ENCODE data around the gene CFAP221.
"Not testable (repeated sequence)": the region's sequence is repeated elsewhere in the genome, so short reads cannot be mapped to it uniquely, and the experiment has no call there.

The CFAP221 gene

DNA sequence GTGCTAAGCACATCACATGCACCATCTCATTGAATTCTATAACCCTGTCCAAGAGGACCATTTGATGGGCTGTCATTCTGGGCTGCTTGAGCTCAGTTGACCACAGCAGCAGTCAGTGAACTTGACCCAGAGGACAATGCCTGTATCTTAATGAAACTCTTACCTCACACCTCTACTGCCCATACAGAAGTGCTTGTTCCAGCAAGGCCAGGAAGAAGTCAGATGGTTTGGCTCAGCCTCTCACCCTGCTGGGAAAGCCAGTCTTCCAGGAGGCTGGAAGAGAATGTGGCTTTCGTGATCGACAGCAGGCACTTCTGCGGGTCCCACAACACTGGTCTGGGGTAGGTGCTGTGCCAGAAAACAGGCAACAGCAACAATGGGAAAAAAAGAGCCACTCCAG lies 47.3 kb downstream of the CFAP221 start:
- DNase-seq, result no peak

DNA sequence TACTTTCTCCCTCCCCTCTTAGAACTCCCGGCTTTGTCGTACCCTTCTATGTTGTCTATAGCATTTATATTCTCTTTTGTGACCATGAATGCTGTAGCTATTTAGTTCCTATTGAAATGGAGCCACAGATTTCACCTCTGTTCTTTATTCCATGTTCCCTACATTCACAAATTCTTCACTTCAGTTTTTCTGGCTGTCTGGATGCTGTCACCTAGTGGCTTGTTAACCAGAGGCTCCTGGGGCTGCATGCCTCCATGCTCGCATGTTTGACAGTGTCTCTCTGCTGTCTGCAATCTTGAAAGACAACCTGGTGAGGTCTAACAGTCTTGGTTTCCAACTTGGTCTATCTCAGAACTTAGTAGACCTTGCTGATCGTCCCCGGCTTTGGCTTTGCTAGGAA lies 48.2 kb downstream of the CFAP221 start:
- DNase-seq, result no peak

DNA sequence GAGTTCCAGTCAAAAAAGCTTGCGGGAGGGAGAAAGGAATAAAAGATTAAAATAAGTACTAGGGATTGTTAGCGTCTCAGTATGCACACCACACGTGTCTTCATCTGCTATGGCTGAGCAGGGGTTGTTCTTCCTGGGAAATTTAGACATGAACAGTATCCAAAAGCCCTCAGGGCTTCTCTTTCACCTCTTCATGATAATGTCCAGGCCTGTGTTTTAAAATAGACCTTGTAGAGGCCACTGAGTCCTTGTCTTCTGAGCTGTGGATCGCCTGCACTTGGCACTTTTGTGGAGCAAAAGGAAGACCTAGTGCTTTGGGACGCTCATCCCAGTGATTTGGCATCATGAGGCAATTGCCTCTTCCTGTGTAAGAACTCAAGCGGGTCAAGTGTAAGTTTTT lies 52.4 kb downstream of the CFAP221 start:
- no peak for DNase-seq

DNA sequence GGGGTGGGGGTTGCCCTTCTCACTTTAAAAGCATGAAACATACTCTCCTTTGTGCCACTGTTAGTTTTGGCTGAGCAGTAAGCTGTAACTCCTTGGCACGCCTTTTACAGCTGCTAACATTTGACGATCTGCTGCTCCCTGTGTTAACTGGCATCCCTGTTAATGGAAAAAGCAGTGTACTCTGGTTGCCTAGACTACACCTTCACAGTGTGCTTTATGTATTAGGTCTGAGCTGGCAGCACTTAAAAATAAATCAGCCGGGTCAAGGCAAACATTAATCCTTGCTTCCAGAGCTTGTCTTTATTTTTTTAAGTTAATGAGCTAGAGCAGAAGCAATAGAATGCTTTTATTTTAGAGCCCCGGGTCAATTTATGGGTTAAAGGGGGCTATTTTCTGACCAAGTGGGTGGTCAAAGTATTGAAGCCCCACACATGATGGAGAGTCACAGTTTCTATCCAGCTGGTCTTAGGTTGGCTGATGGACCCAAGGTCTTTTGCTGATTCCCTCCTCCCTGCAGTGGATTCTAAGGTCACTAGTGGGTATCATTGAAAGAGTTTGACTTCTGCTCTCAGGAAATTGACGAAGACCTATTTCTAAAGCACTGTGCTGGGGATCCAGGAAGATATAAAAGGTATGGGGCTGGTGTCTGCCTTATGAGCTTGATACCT lies 54.5 kb downstream of the CFAP221 start:
- no peak for DNase-seq

DNA sequence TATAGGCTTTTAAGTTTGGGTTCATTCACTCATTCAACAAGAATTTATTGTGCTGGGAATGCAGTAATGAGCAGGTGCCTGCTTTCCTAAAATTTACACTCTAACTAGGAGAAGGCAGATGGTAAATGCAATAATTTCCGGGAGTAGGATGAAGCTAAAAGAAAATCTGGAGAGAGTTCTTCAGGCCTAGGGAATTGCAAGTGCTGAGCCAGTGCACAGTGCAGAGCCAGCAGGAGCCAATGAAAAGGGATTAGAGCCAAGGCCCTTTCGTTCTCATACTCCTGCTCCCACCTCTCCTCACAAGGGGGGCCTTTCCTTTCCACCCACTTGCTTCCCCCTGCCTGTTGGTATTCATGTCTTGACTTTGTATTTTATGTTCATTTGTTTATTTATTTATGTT lies 55.1 kb downstream of the CFAP221 start:
- no peak for DNase-seq

DNA sequence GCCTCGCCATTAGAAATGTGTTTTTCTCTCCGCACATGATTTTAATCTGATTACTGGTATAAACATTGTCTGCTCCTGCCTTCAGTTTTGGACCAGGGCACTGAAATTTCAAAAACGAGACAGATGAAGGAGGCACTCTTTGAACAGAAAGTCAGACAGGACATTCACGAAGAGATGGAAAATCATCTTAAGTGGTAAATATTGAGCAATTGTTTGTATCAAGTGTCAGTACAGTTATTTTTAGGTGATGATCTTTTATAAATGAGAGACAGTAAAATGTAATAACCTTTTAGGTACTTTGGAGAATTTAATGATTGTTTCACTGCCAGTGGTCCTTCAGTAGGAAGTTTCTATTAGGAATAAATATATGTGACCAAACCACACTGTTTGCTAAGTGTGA lies 60.8 kb downstream of the CFAP221 start:
- DNase-seq, result no peak

DNA sequence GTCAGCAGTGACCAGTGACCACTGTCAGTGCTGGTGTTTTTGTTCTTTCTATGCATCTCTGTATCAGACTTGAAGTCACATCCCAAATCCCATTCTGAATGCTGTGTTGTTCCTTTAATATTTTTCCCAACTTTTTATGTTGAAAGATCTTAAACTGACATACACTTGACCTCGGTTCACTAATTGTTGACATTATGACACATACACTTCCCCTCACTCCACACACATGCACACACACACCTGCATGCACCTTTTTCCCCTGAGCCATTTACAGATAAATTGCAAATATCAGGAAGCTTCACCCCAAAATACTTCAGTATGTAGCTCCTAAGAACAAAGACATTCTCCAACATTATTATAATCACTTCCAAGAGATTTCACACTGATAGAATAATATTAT lies 62.4 kb downstream of the CFAP221 start:
- no peak for DNase-seq

DNA sequence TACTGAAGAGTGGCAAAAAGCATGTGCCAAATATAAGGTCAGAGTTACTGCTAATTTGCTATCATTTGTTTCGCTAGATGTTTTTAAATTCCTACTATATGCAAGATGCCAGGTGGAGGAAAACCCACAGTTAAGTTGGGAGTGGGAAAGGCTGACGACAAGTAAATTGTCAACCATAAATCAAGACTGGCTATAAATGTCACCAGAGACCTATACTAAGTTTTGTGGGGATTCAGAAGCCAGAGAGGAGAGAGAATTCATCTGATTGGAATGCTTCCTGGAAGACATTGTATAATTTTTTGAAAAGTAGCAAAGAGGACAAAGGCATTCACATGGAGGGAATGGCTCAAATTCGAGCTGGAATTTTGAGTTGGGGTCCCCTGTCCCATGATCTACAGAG lies 64.3 kb downstream of the CFAP221 start:
- no peak for DNase-seq

DNA sequence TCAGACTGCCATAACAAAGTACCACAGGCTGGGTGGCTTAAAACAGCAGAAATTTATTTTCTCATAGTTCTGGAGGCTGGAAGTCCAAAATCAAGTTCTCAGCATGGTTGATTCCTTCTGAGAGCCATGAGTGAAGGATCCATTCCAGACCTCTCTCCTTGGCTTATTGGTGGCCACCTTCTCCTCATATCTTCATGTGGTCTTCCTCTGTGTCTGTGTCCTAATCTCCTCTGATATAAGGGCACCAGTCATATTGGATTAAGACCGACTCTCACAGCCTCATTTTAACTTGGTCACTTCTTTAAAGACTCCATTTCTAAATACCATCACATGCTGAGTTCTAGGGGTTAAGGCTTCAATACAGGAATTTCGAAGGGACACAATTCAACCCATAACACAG lies 65.1 kb downstream of the CFAP221 start:
- no peak for DNase-seq

DNA sequence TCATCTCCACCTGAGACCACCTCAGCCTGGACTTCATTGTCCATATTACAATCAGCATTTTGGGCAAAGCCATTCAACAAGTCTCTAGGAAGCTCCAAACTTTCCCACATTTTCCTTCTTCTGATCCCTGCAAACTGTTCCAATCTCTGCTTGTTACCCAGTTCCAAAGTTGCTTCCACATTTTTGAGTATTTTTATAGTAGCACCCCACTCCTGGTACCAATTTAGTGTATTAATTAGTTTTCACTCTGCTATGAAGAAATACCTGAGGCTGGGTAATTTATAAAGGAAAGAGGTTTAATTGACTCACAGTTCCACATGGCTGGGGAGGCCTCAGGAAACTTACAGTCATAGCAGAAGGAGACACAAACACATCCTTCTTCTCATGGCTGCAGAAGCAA lies 69.9 kb downstream of the CFAP221 start:
- not testable (repeated sequence) for DNase-seq

DNA sequence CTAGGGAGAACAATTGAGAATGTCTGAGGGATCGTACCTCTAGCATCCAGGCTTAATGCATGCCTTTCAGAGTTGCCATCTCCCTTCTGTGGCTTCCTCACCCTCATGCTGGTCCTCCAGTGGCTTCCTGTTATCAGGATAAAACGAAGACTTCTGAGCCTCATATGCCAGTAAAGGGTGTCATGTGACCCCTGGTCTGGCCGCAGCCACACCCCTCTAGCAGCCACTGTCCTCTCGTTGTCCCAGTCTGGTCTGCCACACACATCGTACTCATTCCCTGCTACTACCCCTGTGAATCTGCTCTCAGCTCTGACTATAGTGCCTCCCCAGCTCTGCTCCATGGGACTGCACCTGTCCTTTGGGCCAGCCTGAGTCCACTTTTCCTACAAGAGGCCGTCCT lies 72.2 kb downstream of the CFAP221 start:
- DNase-seq, result no peak

DNA sequence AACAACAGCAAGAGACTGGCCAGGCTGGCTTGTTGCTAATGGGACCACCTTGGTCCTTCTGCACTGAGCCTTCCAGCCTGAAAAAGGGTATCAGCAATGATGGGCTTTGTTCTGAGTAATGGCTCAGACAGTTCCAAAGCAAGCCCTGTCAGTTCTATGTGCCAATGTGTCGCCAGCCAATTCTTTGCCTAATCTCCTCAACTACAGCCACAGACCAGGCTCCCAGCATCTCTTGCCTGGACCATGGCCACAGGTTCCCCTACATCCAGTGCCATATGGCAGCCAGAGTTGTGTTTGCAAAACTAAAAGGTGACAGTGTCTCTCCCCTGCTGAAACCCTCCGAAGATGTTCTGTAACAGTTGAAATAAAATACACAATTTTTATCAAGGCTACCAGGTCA lies 73.2 kb downstream of the CFAP221 start:
- DNase-seq, result no peak

DNA sequence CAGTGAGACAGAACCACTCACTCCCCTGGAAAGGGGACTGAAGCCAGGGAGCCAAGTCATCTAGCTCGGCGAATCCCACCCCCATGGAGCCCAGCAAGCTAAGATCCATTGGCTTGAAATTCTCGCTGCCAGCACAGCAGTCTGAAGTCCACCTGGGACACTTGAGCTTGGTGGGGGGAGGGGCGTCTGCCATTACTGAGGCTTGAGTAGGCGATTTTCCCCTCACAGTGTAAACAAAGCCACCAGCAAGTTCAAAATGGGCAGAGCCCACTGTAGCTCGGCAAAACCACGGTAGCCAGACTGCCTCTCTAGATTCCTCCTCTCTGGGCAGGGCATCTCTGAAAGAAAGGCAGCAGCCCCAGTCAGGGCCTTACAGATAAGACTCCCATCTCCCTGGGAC lies 74.5 kb downstream of the CFAP221 start:
- DNase-seq, result not testable (repeated sequence)

DNA sequence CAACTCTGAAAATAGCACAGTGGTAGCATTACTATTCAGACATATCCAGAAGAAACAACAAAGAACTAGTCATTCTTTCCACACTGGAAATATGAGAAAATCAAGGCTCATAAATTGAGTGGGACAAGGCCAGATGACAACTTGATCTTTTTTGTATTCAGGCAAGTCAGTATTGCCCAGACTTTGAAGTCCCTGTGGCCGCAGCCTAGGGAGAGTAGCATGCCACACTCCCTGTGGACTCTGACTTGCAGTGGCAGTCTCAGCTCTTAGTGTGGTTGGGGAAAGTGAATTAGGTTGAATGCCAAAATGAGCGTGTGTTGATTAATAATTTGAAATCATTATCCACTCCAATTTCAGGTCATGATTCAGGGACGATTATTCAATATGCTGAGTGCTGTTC lies 81.0 kb downstream of the CFAP221 start:
- DNase-seq, result no peak

DNA sequence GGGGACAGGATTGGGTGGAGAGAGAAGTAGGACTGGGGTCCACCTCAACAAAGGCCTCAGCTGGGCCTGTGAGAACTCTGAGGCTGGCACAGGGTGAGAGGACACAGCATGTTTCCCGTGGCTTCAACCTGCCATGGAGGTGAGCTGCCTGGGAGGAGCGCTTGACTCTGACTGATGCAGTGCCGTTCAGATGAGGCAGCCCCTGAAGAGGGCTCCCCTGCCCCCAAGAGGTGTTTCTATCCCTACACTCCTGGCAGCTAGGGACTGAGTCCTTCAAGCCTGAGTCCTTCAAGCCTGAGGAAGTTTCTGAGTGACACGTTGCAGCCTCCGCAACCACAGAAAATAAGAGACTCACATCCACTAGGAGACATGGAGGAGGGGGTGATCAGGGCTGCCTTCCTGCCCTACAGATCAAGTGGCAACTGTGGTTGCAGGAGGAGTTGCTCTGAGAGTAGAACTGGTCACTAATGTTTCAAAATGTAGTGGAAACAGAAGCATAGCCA lies 85.1 kb downstream of the CFAP221 start:
- no peak for DNase-seq

DNA sequence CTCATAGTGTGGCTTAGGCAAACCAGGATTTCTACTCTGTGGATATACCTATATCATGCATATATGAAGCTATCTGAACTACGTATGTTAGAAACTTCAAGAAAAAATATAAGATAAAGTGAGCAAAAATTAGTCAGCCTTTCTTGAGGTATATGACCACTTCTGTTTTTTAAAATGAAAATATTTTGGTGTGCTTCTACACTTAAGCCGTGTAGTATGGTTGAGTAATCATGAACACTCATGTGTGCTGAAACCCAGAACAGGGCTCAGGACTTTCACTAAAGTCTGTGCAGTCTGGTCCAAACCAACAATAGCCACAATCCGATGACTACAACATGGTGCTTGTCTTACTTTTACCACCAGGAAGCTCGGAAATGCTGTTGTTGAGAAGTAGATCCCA lies 85.9 kb downstream of the CFAP221 start:
- no peak for DNase-seq

DNA sequence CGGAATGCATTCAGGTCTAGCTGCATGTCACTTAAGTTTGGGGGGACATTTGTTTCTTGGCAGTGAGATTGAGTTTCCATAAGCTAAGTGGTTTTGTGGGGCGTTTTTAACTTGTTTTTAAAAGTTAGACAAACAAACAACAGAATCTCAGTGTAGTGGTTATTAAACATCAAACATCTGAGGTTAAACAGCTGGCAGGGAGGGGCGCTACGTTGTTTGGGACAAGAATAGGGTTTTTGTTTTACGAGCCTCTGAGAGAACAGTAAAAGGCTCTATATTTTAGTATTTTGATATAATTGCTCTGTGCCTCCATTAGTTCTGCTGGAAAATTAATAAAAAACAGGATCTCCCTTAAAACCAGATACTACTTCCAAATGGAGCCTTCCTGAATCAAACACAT lies 93.1 kb downstream of the CFAP221 start:
- DNase-seq, result no peak

DNA sequence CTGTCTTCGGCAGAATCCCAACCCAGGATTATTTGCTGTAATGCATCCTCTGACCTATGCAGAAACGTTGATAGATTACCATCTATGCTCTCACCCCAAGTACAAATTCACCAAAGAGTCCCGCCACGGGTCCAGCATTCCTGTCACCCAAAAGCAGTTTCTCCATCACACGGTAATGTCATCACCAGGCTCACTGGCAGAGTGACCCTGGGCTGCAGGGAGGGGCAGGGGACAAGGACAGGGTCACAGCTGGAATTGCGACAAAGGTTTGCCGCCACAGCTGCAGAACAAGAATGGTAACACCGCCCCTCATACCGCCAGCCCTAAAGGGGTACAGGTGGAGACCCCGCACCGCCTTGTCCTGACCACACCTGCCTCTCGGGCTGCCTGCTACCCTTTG lies 94.0 kb downstream of the CFAP221 start:
- DNase-seq, result no peak

DNA sequence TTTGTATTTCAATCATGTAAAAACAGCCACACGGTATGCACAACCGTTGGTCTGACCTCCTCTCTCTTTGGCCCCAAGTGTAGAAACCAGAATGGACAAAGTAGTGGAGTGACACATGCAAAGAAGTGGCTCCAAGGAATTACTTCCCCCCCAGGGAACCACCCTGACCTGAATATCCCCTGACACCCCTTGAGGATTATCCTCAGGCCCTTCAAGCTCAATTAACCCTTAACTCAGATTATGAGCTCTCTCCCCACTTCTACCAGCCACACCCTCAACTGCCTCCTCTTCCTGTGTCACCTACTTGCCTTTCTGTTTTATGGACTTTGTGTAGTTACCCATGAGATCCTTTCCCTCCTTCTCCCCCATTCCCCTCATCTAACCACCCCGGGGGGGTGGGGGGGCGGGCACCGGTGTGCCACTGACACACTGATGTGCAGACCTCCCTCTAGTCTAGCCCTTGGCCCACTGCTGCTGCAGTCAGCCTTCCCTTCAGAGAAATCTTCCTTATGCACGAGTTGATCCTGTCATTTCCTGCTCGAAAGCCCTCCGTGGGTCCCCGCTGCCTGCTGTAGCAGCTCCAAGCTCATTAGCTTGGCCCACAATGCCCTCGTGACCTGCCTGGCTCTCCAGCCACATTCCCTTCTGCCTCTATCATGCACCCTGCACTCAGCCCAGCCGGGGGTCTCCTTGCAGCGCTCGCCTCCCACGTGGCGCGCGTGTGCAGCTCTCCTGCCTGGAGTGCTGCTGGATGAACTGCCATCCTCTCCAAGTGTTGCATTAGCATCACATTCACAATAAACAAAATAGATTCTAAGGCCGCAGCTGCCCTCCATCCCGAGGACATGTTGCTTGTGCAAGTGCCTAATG lies 94.7 kb downstream of the CFAP221 start:
- no peak for DNase-seq

DNA sequence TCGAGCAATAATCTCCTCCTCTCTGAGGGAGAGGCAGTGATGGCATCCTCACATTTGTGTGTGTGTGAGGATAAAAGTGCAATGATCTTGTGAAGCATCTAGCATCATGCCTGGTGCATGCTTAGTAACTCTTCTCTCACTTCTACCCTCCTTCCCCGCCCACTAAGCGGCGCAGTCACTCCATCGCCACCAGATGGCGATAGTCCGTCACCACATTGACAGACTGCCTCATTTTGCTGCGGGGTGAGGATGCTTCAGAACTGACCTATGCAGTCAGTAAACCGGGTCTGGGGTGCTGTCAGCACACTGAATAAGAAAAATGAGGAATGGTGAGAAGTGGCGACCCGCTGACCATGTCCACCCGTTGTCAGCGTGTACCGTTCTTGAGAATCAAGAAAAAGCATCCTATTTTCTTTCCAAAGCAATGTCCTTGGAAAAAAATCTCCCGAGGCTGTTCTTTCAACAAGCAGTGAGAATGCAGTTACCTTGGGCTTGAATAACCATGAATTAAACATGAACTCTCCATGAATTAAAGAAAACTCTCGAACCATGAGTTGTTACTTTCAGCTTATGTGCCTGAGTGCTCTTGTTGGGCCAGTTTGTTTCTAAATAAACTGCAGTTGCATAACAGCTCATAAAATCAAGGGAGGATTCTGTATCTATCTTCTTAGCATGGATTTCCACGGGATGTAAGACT lies 97.5 kb downstream of the CFAP221 start:
- DNase-seq, result peak; percentile 75

DNA sequence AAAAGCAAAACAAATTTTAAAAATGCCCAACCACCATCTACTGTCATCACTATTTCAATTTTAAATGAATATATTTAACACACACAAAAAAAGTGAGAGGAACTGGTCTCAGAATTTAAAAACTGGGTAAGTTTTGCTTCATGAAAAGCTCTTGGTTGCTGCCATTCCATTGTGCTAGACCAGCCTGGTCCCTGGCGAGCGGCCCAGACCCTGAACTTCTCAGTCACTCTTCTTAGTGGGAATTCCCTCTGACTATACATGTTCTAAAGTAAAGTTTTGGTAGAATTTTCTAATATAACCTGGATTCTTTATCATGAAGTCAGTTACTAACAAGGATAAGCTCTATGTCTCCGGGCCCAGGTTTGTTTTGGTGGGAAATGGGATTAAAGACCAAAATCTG lies 99.9 kb downstream of the CFAP221 start:
- DNase-seq, result no peak

DNA sequence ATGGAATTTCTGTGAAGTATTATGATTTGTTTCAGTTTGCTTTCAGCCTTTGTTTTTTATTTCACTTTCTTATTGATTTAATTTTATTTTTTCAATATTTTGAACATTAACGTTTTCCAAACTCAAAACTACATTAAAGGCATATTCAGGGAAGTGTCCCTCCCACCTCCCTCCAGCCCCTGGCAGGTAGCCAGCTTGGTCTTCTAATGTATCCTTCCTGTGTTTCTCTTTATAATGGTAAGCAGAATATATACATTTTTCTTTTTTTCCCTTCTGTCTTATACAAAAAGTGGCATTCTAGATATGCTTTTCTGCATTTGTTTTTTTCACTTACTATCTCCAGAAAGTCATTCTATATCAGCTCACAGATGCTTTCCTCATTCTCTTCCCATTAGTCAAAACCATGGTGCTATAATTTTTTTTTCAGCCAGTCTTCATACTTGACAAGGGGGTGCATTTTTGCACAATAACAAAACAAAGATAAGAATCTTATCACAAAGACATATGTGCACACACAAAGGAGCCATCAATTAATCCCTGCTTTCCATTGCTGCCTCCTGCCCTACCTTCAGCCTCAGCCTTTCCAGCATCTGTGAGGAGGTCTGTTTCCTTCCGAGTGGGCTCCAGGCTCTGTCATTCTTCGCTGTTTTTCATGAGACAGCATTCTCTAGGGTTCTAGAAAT lies 101.1 kb downstream of the CFAP221 start:
- DNase-seq, result no peak

DNA sequence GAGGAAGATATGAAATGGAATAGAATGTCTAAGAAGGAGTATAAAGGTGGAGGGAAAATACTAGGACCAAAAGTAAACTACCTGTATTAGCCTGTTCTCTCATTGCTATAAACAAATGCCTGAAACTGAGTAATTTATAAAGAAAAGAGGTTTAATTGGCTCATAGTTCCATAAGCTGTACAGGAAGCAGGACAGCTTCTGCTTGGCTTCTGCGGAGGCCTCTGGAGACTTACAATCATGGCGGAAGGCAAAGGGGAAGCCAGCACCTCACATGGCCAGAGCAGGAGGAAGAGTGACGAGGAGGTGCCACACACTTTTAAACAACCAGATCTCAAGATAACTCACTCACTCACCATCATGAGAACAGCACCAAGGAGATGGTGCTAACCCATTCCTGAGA lies 101.9 kb downstream of the CFAP221 start:
- DNase-seq, result no peak

Measured in stimulated activated CD4-positive, alpha-beta T cell treated with anti-CD3 and anti-CD28 coated beads, Interleukin-4, amount 100 ng/mL, for 1 hour (primary cell).